Activated CD8-positive, alpha-beta memory T cell treated with anti-CD3 and anti-CD28 coated beads, Interleukin-2, amount 10 ng/mL, durations not matched to agents 7 days and 5 days (primary cell): ENCODE results near the gene BCO2. TPM values are rescaled to one million over a fixed set of nuclear protein-coding genes. Genes with fewer than 3 reads are reported as not detected.
"Not testable (repeated sequence)": the region's sequence is repeated elsewhere in the genome, so short reads cannot be mapped to it uniquely, and the experiment has no call there.

Experiments
- ATAC-seq: fragments of 150-1000 bp; cut with Tn5 transposase; one replicate; pipeline ENCODE4 v1.10.0; 2021; ENCODE audit warnings: moderate library complexity
- CTCF ChIA-PET: fragments of 350-600 bp; sonication (Branson Sonifier 250); formaldehyde crosslinking; loops from one replicate; lab custom pipeline; 2021; ENCODE audit warnings: antibody characterized with exemption; lab: Charles Lee
- DNase-seq: peaks from one replicate; pipeline ENCODE4 v3.0.0-alpha.2; 2020
- H3K27ac Mint-ChIP-seq: one replicate; pipeline ENCODE4 v1.8.0; 2021; ENCODE audit warnings: mild to moderate bottlenecking, mixed read lengths
- H3K27me3 Mint-ChIP-seq: one replicate; pipeline ENCODE4 v1.8.0; 2021; ENCODE audit warnings: mixed read lengths
- H3K36me3 Mint-ChIP-seq: one replicate; pipeline ENCODE4 v1.8.0; 2021; ENCODE audit warnings: mild to moderate bottlenecking, mixed read lengths
- H3K4me1 Mint-ChIP-seq: one replicate; pipeline ENCODE4 v1.8.0; 2021; ENCODE audit warnings: mixed read lengths
- H3K4me3 Mint-ChIP-seq: one replicate; pipeline ENCODE4 v1.8.0; 2021; ENCODE audit warnings: mild to moderate bottlenecking, moderate library complexity, mixed read lengths
- H3K9me3 Mint-ChIP-seq: one replicate; pipeline ENCODE4 v1.8.0; 2022; ENCODE audit warnings: low read depth, mixed read lengths
- total RNA-seq, 2 experiments: library from RNA; stranded (reverse); gene quantifications; one replicate each; pipeline ENCODE4 v1.2.3, GENCODE V29; 2021

BCO2 gene
- total RNA-seq, 2 experiments from 2014 or later, result 1.3 to 2.3 TPM

DNA sequence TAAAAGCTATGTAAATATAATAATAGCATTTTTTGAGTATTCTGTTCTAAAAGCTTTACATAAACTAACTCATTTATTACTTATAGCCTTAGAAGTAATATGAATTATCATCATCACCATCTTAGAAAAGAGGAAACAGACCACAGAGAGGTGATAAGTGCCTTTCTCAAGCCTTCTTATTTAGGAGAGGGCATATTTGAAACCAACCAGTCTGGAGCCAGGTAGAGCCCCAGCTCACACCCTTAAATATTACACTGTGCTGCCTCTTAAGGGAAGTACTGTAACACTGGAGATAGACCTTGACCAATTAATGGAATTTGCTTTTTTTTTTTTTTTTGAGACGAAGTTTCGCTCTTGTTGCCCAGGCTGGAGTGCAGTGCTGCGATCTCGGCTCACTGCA, 2.3 kb downstream of the BCO2 start:
- no peak for ATAC-seq
- H3K27me3 Mint-ChIP-seq, result peaks cover 46% of the 10 kb centered on the region
- CTCF ChIA-PET, result interaction anchor here (1.4 kb wide), 1 partner anchor 113 kb away, joined by 3 read pairs; no protein-coding TSS in a partner anchor
- H3K27ac Mint-ChIP-seq, result no peak overlapping the region
- DNase-seq, result no peak
- no peaks in the 10 kb centered on the region for H3K36me3 Mint-ChIP-seq
- H3K4me3 Mint-ChIP-seq, result no peak overlapping the region
- H3K4me1 Mint-ChIP-seq, result peaks cover 19% of the 10 kb centered on the region
- no peaks in the 10 kb centered on the region for H3K9me3 Mint-ChIP-seq

DNA sequence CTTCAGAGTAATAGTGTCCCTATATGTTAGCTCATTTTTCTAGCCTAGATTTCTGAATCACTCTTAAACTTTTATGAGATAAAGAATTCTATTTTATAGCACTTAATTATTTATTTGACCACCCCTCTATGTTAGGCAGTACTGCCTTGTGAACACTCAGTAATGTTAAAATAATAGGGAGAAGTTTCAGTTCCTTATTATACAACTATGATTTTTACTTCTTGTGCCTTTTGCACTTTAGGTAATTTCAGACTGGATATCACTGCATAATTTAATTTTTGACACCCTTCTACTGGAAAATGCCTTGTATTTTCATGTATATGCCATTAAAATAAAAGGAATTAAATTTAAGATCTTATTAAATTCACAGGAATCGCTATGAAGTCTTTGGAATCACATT, 3.1 kb downstream of the BCO2 start:
- DNase-seq (no peak), ATAC-seq (no peak)
- H3K36me3 Mint-ChIP-seq, result no peaks in the 10 kb centered on the region
- no peak overlapping the region for H3K27ac Mint-ChIP-seq
- CTCF ChIA-PET, result interaction anchor here (0.7 kb wide), 1 partner anchor 65 kb away, joined by 3 read pairs; no protein-coding TSS in a partner anchor
- H3K4me3 Mint-ChIP-seq, result no peak overlapping the region
- peaks cover 19% of the 10 kb centered on the region for H3K4me1 Mint-ChIP-seq
- H3K9me3 Mint-ChIP-seq, result no peaks in the 10 kb centered on the region
- H3K27me3 Mint-ChIP-seq, result peaks cover 49% of the 10 kb centered on the region

DNA sequence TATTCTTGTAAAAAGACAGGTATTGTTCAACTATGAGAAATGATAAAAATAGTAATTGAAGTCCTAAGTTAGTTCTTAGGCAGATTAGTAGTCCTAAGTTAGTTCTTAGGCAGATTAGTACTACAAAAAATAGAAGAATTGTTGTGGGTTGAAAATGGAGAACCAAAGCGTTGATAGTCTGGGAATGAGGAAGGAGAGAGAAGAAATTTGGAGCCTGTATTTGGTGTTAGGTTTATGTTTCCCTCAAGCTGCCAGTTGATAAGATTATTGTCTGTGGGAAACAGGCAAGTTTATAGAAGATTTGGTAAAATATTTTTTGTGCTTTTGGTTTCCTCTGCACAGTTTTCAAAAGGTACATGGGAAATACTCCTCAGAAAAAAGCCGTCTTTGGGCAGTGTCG, 3.6 kb downstream of the BCO2 start:
- Mint-ChIP-seq H3K27ac (no peak overlapping the region), H3K27me3 (peaks cover 51% of the 10 kb centered on the region), H3K4me1 (peaks cover 19% of the 10 kb centered on the region), H3K4me3 (no peak overlapping the region), H3K9me3 (no peaks in the 10 kb centered on the region), H3K36me3 (no peaks in the 10 kb centered on the region)
- ATAC-seq (no peak), DNase-seq (no peak)
- CTCF ChIA-PET, result no interaction called here

DNA sequence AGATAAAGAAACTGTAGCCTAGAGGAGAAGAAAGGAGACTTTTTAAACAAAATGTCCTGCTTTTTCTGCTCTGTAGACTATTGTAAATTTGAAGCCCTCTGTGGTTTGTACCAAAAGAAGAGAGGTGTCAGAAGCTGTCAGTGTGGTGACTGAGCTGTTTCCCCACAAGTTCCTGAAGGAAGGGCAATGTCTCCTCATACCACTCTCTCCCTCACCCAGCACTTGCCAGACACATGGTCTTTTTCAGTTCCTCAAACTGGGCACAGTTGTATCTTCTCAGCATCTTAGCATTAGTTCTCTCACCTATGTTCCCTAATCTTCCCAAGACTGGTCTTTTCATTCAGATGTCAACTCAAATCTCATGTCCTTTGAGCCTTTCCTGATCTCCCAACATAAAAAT, 4.3 kb downstream of the BCO2 start:
- peaks cover 18% of the 10 kb centered on the region for H3K4me1 Mint-ChIP-seq
- CTCF ChIA-PET, result no interaction called here
- DNase-seq, result no peak
- no peak for ATAC-seq
- H3K36me3 Mint-ChIP-seq, result no peaks in the 10 kb centered on the region
- H3K9me3 Mint-ChIP-seq, result no peaks in the 10 kb centered on the region
- no peak overlapping the region for H3K27ac Mint-ChIP-seq
- peaks cover 48% of the 10 kb centered on the region for H3K27me3 Mint-ChIP-seq
- no peak overlapping the region for H3K4me3 Mint-ChIP-seq

DNA sequence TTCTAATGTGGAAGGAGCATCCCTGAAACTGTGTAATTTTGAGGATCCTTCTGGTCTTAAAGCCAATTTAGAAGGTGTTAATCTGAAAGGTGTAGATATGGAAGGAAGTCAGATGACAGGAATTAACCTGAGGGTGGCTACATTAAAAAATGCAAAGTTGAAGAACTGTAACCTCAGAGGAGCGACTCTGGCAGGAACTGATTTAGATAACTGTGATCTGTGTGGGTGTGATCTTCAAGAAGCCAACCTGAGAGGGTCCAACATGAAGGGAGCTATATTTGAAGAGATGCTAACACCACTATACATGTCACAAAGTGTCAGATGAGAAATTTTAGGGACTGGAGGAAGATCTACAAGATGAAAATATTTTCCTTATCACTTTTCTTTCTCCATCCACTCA, 7.6 kb downstream of the BCO2 start:
- no peak overlapping the region for H3K4me3 Mint-ChIP-seq
- CTCF ChIA-PET, result no interaction called here
- peaks cover 33% of the 10 kb centered on the region for H3K27me3 Mint-ChIP-seq
- H3K4me1 Mint-ChIP-seq, result peaks cover 8% of the 10 kb centered on the region
- no peaks in the 10 kb centered on the region for H3K36me3 Mint-ChIP-seq
- no peak for DNase-seq
- no peak overlapping the region for H3K27ac Mint-ChIP-seq
- ATAC-seq, result no peak
- H3K9me3 Mint-ChIP-seq, result no peaks in the 10 kb centered on the region

DNA sequence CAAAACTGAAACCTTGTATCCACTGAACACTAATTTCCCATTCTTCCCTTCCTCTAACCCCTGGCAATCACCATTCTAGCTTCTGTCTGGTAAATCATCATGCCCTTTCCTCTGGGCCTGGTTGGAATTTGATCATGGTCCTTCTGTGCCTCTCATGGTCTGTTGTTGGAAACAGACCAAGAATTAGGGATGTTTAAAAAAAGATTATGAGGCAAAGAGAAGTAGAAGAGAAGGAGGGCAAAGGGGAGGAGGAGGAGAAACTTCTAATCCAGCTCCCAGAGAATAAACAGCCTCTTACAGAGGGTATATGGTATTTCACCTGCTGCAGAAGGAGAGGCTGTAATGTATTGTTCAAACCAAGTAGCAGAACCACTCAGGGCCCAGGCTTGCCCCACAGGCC, 10.6 kb downstream of the BCO2 start:
- Mint-ChIP-seq H3K9me3 (no peaks in the 10 kb centered on the region), H3K27me3 (peaks cover 20% of the 10 kb centered on the region), H3K4me3 (no peak overlapping the region), H3K27ac (no peak overlapping the region), H3K36me3 (no peaks in the 10 kb centered on the region), H3K4me1 (no peaks in the 10 kb centered on the region)
- CTCF ChIA-PET, result no interaction called here
- ATAC-seq (no peak), DNase-seq (no peak)

DNA sequence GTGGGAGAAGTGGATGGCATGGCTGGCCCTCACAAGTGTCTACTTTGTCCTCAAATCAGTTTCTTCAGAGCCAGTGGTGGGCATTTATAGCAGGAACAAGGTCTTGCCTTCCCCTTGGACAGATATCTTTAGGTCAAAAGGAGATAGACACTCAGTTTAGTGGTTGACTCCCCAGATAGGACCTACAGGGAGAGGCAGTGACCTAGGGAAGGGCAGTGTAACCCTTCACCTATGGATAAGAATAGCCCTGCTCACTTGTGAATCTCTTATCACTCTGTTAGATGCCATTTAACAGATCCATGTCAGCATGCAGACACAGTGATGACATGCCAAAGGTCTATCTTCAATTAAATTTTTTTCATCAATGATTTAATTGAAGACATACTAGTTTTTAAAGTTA, 11.0 kb downstream of the BCO2 start:
- no peak overlapping the region for H3K4me3 Mint-ChIP-seq
- no peaks in the 10 kb centered on the region for H3K36me3 Mint-ChIP-seq
- DNase-seq (no peak), ATAC-seq (no peak)
- CTCF ChIA-PET, result no interaction called here
- no peaks in the 10 kb centered on the region for H3K9me3 Mint-ChIP-seq
- H3K27ac Mint-ChIP-seq, result no peak overlapping the region
- no peaks in the 10 kb centered on the region for H3K4me1 Mint-ChIP-seq
- H3K27me3 Mint-ChIP-seq, result peaks cover 20% of the 10 kb centered on the region

DNA sequence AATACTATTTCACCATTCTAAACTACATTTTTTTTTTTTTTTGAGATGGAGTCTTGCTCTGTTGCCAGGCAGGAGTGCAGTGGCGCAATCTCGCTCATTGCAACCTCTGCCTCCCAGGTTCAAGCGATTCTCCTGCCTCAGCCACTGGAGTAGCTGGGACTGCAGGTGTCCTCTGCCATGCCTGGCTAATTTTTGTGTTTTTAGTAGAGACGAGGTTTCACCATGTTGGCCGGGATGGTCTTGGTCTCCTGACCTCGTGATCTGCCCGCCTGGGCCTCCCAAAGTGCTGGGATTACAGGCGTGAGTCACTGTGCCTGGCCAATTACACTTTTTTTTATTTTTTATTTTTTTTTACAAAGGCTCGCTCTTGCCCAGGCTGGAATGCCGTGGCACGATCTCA, 19.8 kb downstream of the BCO2 start:
- CTCF ChIA-PET, DNase-seq, H3K9me3 Mint-ChIP-seq, H3K36me3 Mint-ChIP-seq, H3K4me3 Mint-ChIP-seq, H3K4me1 Mint-ChIP-seq, H3K27ac Mint-ChIP-seq, ATAC-seq: not testable (repeated sequence)
- peaks cover 11% of the 10 kb centered on the region for H3K27me3 Mint-ChIP-seq

DNA sequence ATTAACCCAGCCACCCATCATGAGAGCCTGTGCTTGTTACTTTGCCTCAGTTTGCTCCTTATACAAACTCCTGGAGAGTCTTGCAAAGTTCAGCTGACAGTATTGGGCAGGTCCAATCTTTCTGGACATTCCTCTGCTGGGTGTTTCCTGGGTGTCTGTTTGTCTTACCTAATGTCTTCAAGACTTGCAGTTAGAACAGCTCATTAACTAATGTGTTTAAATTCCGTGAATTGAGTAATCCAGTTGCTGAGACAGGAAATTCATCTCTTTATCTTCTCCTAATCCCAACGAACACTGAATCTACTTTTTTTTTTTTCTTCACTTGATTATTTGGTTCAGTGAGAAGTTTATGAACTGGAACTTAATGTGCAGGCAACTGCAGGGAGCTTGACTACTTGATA, 20.6 kb downstream of the BCO2 start:
- no peak for DNase-seq
- Mint-ChIP-seq H3K27me3 (peaks cover 11% of the 10 kb centered on the region), H3K9me3 (no peaks in the 10 kb centered on the region), H3K27ac (no peak overlapping the region), H3K4me3 (no peak overlapping the region), H3K36me3 (no peaks in the 10 kb centered on the region), H3K4me1 (no peaks in the 10 kb centered on the region)
- CTCF ChIA-PET, result no interaction called here
- no peak for ATAC-seq

DNA sequence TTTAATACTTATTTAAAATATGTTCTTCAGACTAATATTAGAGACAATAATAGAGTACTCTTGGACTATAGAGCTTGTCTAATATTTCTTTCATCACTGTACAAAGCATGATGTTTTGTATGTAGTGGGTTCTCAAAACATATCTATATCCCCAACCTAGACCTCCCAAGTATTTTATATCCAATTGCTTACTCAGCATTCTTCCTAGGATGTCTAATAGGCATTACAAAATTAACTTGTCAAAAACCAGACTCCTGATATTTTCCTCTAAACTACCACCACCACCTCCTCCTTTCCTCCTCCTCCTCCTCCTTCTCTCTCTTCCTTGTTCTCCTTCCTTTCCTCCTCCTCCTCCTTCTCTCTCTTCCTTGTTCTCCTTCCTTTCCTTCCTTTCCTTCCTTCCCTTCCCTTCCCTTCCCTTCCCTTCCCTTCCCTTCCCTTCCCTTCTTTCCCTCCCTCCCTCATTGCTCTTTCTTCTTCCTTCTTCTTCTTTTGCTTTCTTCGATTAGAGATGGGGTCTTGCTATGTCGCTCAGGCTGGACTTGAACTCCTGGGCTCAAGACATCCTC, 21.3 kb downstream of the BCO2 start:
- no peak for ATAC-seq
- H3K36me3 Mint-ChIP-seq, result no peaks in the 10 kb centered on the region
- DNase-seq, result no peak
- H3K9me3 Mint-ChIP-seq, result no peaks in the 10 kb centered on the region
- H3K27me3 Mint-ChIP-seq, result peaks cover 11% of the 10 kb centered on the region
- H3K4me1 Mint-ChIP-seq, result no peaks in the 10 kb centered on the region
- no peak overlapping the region for H3K27ac Mint-ChIP-seq
- no peak overlapping the region for H3K4me3 Mint-ChIP-seq
- CTCF ChIA-PET, result interaction anchor here (0.5 kb wide), 1 partner anchor 65 kb away, joined by 5 read pairs; no protein-coding TSS in a partner anchor

DNA sequence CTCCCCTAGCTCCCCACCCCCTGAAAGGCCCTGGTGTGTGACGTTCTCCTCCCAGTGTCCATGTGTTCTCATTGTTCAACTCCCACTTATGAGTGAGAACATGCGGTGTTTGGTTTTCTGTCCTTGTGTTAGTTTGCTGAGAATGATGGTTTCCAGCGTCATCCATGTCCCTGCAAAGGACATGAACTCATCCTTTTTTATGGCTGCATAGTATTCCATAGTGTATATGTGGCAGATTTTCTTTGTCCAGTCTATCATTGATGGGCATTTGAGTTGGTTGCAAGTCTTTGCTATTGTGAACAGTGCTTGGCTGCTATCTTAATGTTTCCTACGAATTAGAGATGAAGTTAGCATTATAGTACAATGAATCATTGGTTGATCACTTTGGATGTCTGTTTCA, 23.8 kb downstream of the BCO2 start:
- H3K27ac Mint-ChIP-seq, result not testable (repeated sequence)

DNA sequence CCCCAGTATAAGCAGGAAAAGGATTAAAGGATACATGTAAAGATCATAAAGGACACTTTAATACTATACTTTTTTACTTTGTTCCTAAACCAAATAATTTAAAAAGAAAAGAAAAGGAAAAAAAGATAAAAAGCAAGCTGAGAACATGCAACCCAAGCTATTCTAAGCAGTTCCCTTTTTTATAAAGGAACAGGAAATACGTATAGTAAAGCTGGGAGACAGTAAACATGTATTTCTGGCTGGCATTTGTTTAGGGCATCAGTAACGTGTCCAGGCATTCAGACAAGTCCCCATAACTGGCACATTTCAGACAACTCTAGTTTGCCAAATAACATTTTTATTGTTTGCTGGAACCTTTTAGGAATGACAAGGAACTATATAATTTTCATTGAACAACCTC, 24.9 kb downstream of the BCO2 start:
- no peaks in the 10 kb centered on the region for H3K36me3 Mint-ChIP-seq
- peaks cover 8% of the 10 kb centered on the region for H3K27me3 Mint-ChIP-seq
- CTCF ChIA-PET, result interaction anchor here (1.1 kb wide), 1 partner anchor 79 kb away, joined by 4 read pairs; no protein-coding TSS in a partner anchor

More for the DNA sequence above, 23.8 kb downstream of the BCO2 start:
- not testable (repeated sequence) for H3K36me3 Mint-ChIP-seq, H3K4me3 Mint-ChIP-seq, DNase-seq, H3K27me3 Mint-ChIP-seq, ATAC-seq, H3K4me1 Mint-ChIP-seq, H3K9me3 Mint-ChIP-seq
- CTCF ChIA-PET, result interaction anchor here (0.6 kb wide), 1 partner anchor 9 kb away, joined by 3 read pairs; no protein-coding TSS in a partner anchor

DNA sequence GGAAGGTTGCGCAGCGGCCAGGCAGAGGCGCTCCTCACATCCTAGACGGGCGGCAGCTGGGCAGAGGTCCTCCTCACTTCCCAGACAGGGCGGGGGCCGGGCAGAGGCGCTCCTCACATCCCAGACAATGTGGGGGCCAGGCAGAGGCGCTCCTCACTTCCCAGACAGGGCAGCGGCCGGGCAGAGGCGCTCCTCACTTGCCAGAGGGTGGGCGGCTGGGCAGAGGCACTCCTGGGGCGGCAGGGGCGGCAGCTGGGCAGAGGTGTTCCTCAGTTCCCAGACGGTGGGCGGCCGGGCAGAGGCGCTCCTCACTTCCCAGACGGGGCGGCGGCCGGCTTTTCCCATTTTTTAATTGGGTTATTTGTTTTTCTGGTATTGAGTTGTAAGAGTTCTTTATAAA, 30.8 kb downstream of the BCO2 start:
- H3K36me3 Mint-ChIP-seq, result no peaks in the 10 kb centered on the region
- H3K4me3 Mint-ChIP-seq, result no peak overlapping the region
- H3K9me3 Mint-ChIP-seq, result no peaks in the 10 kb centered on the region
- H3K4me1 Mint-ChIP-seq, result no peaks in the 10 kb centered on the region
- no peak overlapping the region for H3K27ac Mint-ChIP-seq
- ATAC-seq (no peak), DNase-seq (no peak)
- CTCF ChIA-PET, result interaction anchor here (1.3 kb wide), 1 partner anchor 13 kb away, joined by 5 read pairs; no protein-coding TSS in a partner anchor
- peaks cover 15% of the 10 kb centered on the region for H3K27me3 Mint-ChIP-seq

More for the DNA sequence above, 24.9 kb downstream of the BCO2 start:
- Mint-ChIP-seq H3K27ac (no peak overlapping the region), H3K4me1 (no peaks in the 10 kb centered on the region), H3K9me3 (no peaks in the 10 kb centered on the region), H3K4me3 (no peak overlapping the region)
- no peak for ATAC-seq
- DNase-seq, result no peak

DNA sequence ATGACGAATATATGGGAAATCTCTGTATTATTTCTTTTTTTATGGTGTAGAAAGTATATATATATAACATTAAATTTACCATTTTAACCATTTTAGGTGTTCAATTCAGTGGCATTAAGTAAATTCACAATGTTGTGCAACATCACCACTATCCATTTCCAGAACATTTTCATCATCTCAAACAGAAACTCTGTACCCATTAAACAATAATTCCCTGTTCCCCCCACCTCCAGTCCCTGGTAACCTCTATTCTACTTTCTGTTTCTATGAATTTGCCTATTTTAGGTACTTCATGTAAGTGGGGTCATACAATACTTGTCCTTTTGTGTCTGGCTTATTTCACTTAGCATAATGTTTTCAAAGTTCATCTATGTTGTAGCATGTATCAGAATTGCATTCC, 35.6 kb downstream of the BCO2 start:
- CTCF ChIA-PET, result no interaction called here
- DNase-seq (no peak), ATAC-seq (no peak)
- Mint-ChIP-seq H3K36me3 (no peaks in the 10 kb centered on the region), H3K4me1 (no peaks in the 10 kb centered on the region), H3K27ac (no peak overlapping the region), H3K9me3 (no peaks in the 10 kb centered on the region), H3K4me3 (no peak overlapping the region), H3K27me3 (peaks cover 17% of the 10 kb centered on the region)
